ENCODE data around the gene ARHGEF26.

- TF ChIP-seq CTCF (IDR thresholded peaks at IDR 0.05), result no peak
- TF ChIP-seq POLR2AphosphoS5 (IDR thresholded peaks at IDR 0.05), result no peak
Measured at GRCh38 chr3:154188437-154188836, 67.2 kb downstream of the ARHGEF26 start.
